Uterus (tissue), 2 donors: Measurements from ENCODE around the gene ATP5ME.

ENCODE experiments used
- POLR2A ChIP-seq, 2 donors: fragments of 450-650 bp; IDR thresholded peaks; one replicate each; pipeline ENCODE4 v1.6.1; 2016; ENCODE audit warnings: antibody characterized with exemption in 2 of 2, mild to moderate bottlenecking in 1 of 2, moderate library complexity in 1 of 2
- TF ChIP-seq, protein P1 (sequence below), 4 experiments: fragments of 200-600 bp in 2 of 4; fragments of 450-650 bp in 2 of 4; sonication (generic) in 2 of 4; IDR thresholded peaks; one replicate each; pipeline ENCODE4 v1.5.1; 2016 to 2019; ENCODE audit warnings: antibody characterized with exemption in 4 of 4, mild to moderate bottlenecking in 2 of 4, moderate library complexity in 1 of 4

DNA sequence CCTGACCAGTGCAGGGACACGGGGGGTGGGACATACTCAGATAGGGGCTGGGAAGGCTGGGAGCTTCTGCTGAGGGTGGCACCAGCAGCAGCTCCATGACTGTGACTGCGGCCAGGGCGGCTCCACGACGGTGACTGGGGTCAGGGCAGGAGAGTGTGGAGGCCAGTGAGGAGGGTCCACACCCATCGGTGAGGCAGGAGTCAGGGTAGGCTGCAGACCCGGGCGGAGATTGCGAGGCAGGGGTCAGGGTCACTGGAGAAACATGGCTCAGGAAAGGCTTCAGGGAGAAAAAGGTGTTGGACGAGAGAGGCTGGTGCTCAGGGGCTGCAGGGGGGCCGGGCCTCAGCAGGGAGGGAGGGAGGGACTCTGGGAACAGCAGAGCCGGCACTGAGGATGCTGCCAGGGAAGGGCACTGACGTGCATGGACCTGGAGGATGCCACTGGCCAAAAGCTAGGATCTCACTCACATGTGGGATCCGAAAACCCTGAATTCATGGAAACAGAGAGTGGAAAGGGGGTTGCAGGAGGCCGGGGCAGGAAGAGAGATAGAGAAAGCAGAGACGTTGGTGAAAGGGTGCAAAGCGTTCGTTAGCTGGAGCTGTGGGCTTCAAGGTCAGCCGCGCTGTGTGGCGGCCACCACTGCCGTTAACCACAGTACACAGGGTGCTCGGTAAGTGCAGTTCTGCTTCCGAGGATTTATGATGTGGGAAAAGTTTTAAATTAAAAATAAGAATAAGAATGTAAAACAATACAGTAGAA lies 22.0 kb downstream of the ATP5ME start:
- TF ChIP-seq, protein P1, sequence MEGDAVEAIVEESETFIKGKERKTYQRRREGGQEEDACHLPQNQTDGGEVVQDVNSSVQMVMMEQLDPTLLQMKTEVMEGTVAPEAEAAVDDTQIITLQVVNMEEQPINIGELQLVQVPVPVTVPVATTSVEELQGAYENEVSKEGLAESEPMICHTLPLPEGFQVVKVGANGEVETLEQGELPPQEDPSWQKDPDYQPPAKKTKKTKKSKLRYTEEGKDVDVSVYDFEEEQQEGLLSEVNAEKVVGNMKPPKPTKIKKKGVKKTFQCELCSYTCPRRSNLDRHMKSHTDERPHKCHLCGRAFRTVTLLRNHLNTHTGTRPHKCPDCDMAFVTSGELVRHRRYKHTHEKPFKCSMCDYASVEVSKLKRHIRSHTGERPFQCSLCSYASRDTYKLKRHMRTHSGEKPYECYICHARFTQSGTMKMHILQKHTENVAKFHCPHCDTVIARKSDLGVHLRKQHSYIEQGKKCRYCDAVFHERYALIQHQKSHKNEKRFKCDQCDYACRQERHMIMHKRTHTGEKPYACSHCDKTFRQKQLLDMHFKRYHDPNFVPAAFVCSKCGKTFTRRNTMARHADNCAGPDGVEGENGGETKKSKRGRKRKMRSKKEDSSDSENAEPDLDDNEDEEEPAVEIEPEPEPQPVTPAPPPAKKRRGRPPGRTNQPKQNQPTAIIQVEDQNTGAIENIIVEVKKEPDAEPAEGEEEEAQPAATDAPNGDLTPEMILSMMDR (IDR thresholded peaks at IDR 0.05) = no peak
- no peak for TF ChIP-seq POLR2A (IDR thresholded peaks at IDR 0.05)
